Measurements from ENCODE around the gene NCKAP5.

- TF ChIP-seq USF2 (IDR thresholded peaks at IDR 0.05) = no peak
- TF ChIP-seq REST (IDR thresholded peaks at IDR 0.05) = no peak
- no peak for TF ChIP-seq CHD4 (IDR thresholded peaks at IDR 0.05; ENCODE audit: borderline replicate concordance)
- no peak for TF ChIP-seq POLR2A (IDR thresholded peaks at IDR 0.05; ENCODE audit: low read length)
- TF ChIP-seq, protein P1, sequence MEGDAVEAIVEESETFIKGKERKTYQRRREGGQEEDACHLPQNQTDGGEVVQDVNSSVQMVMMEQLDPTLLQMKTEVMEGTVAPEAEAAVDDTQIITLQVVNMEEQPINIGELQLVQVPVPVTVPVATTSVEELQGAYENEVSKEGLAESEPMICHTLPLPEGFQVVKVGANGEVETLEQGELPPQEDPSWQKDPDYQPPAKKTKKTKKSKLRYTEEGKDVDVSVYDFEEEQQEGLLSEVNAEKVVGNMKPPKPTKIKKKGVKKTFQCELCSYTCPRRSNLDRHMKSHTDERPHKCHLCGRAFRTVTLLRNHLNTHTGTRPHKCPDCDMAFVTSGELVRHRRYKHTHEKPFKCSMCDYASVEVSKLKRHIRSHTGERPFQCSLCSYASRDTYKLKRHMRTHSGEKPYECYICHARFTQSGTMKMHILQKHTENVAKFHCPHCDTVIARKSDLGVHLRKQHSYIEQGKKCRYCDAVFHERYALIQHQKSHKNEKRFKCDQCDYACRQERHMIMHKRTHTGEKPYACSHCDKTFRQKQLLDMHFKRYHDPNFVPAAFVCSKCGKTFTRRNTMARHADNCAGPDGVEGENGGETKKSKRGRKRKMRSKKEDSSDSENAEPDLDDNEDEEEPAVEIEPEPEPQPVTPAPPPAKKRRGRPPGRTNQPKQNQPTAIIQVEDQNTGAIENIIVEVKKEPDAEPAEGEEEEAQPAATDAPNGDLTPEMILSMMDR (IDR thresholded peaks at IDR 0.05) = no peak
- TF ChIP-seq TP53 (CRISPR knock-in tag; IDR thresholded peaks at IDR 0.05) = no peak
- TF ChIP-seq PBX3 (IDR thresholded peaks at IDR 0.05) = no peak
- no peak for TF ChIP-seq BHLHE40 (IDR thresholded peaks at IDR 0.05; ENCODE audit: low read depth, low read length)
- TF ChIP-seq RFX5 (IDR thresholded peaks at IDR 0.05) = no peak
- TF ChIP-seq SMC3 (IDR thresholded peaks at IDR 0.05) = no peak
These were observed 185.7 kb downstream of the NCKAP5 start for GRCh38 chr2:133382566-133382965.

Measured in A549 (cell line).